Endothelial cell of umbilical vein (primary cell): ENCODE results near the gene PLEKHG3. TPM values are rescaled to one million over a fixed set of nuclear protein-coding genes. Genes with fewer than 3 reads are reported as not detected.

Experiments
- BruUV-seq: library from RNA; stranded (reverse); fragments of 400-500 nt; replicated peaks from 2 replicates; lab custom pipeline; 2021; lab: Mats Ljungman, UMichigan
- CTCF ChIA-PET: fragments of 300-600, 350-600 bp; sonication (Branson Sonifier 250); formaldehyde crosslinking; loops from one replicate; lab custom pipeline; 2021; ENCODE audit warnings: antibody characterized with exemption, inconsistent platforms; lab: Charles Lee
- POLR2A ChIA-PET: fragments of 300-600, 350-600 bp; sonication (Branson Sonifier 250); formaldehyde crosslinking; loops from one replicate; lab custom pipeline; 2021; ENCODE audit warnings: antibody characterized with exemption, inconsistent platforms; lab: Charles Lee
- DNase-seq: peaks from one replicate; pipeline ENCODE4 v3.0.0-alpha.2; 2011; ENCODE audit warnings: low read depth, low spot score
- FAIRE-seq: peaks from 2 replicates; lab custom pipeline; 2011; peaks lifted over from hg19 to GRCh38; lab: Jason Lieb, UNC
- H2AFZ ChIP-seq: 2 replicates; pipeline ENCODE4 v1.6.0; 2012; ENCODE audit warnings: low read depth, low read length, control low read depth, inconsistent platforms
- H3K27ac ChIP-seq: 2 replicates; pipeline ENCODE4 v1.5.1; 2011; ENCODE audit warnings: low read depth, mild to moderate bottlenecking, control low read depth, low read length, moderate library complexity; ENCODE audit not compliant: insufficient read depth
- H3K27me3 ChIP-seq, 2 experiments: 2 replicates each; pipeline versions ENCODE4 v1.6.0 to v1.6.1; 2011; ENCODE audit warnings: low read length in 2 of 2, mixed read lengths in 1 of 2; ENCODE audit not compliant: control insufficient read depth in 2 of 2, insufficient read depth in 2 of 2
- H3K36me3 ChIP-seq, 2 experiments: 2 replicates in 1 of 2; 3 replicates in 1 of 2; pipeline ENCODE4 v1.5.1; 2011; ENCODE audit warnings: low read length in 2 of 2, mild to moderate bottlenecking in 1 of 2, moderate library complexity in 1 of 2; ENCODE audit not compliant: control insufficient read depth in 2 of 2, insufficient read depth in 2 of 2; ENCODE audit errors: extremely low read depth in 1 of 2
- H3K4me1 ChIP-seq: 3 replicates; pipeline ENCODE4 v1.5.1; 2011; ENCODE audit warnings: mild to moderate bottlenecking, low read length; ENCODE audit not compliant: control insufficient read depth, insufficient read depth; ENCODE audit errors: extremely low read depth
- H3K4me2 ChIP-seq: 2 replicates; pipeline ENCODE4 v1.6.1; 2011; ENCODE audit warnings: low read length, control low read depth, mixed read lengths; ENCODE audit not compliant: insufficient read depth
- H3K4me3 ChIP-seq, 3 experiments: fragments of 200-600 bp in 1 of 3; sonication (generic), shearing (Covaris generic) in 1 of 3; replicated peaks in 1 of 3; 2 replicates each; pipeline ENCODE4 v1.5.1; 2011 to 2016; ENCODE audit warnings: control low read depth in 3 of 3, low read length in 3 of 3, mild to moderate bottlenecking in 2 of 3, inconsistent platforms in 1 of 3, low read depth in 1 of 3, moderate library complexity in 1 of 3; ENCODE audit not compliant: insufficient read depth in 1 of 3
- H3K79me2 ChIP-seq: 2 replicates; pipeline ENCODE4 v1.6.0; 2012; ENCODE audit warnings: low read length, inconsistent platforms; ENCODE audit not compliant: control insufficient read depth, insufficient read depth
- H3K9ac ChIP-seq: replicated peaks from 2 replicates; pipeline ENCODE3; 2011; ENCODE audit warnings: low read length, control low read depth; ENCODE audit not compliant: insufficient read depth; ENCODE audit errors: extremely low read depth
- H3K9me1 ChIP-seq: replicated peaks from 3 replicates; pipeline ENCODE4 v1.6.0; 2011; ENCODE audit warnings: mild to moderate bottlenecking, low read length; ENCODE audit not compliant: control insufficient read depth, insufficient read depth; ENCODE audit errors: extremely low read depth
- H3K9me3 ChIP-seq: replicated peaks from 2 replicates; pipeline ENCODE4 v1.5.1; 2012; ENCODE audit warnings: low read length, inconsistent platforms; ENCODE audit not compliant: control insufficient read depth, insufficient read depth
- H4K20me1 ChIP-seq: replicated peaks from 2 replicates; pipeline ENCODE3; 2011; ENCODE audit warnings: mild to moderate bottlenecking, low read length; ENCODE audit not compliant: control insufficient read depth, insufficient read depth; ENCODE audit errors: extremely low read depth
- CTCF ChIP-seq, 2 donors: IDR thresholded peaks; 1 replicate in 1 of 2; 2 replicates in 1 of 2; pipeline ENCODE4 v1.5.1; 2011; ENCODE audit warnings: low read length in 2 of 2, mild to moderate bottlenecking in 2 of 2, moderate library complexity in 2 of 2, control low read depth in 1 of 2, inconsistent platforms in 1 of 2, low read depth in 1 of 2; ENCODE audit not compliant: insufficient read depth in 1 of 2; ENCODE audit errors: extremely low read depth in 1 of 2
- EZH2 ChIP-seq: IDR thresholded peaks from 2 replicates; pipeline ENCODE4 v1.6.1; 2012; ENCODE audit warnings: borderline replicate concordance, low read depth, mild to moderate bottlenecking, moderate library complexity, low read length, inconsistent platforms; ENCODE audit not compliant: severe bottlenecking
- FOS ChIP-seq: IDR thresholded peaks from 2 replicates; pipeline ENCODE4 v1.6.1; 2011; ENCODE audit warnings: mild to moderate bottlenecking, low read length, moderate library complexity, borderline replicate concordance; ENCODE audit not compliant: insufficient read depth
- GATA2 ChIP-seq: IDR thresholded peaks from 2 replicates; pipeline ENCODE4 v1.7.0; 2011; ENCODE audit warnings: low read depth, mild to moderate bottlenecking, moderate library complexity, mixed read lengths, low read length; ENCODE audit not compliant: insufficient read length, insufficient read depth
- JUN ChIP-seq: IDR thresholded peaks from 2 replicates; pipeline ENCODE4 v1.6.1; 2011; ENCODE audit warnings: borderline replicate concordance, low read depth; ENCODE audit not compliant: insufficient read length, insufficient read depth
- MAX ChIP-seq: IDR thresholded peaks from 2 replicates; pipeline ENCODE4 v1.6.1; 2011; ENCODE audit not compliant: insufficient read depth, insufficient read length
- MYC ChIP-seq: IDR thresholded peaks from one replicate; pipeline ENCODE4 v1.6.1; 2011; ENCODE audit warnings: mild to moderate bottlenecking, low read depth, low read length
- POLR2A ChIP-seq: IDR thresholded peaks from 2 replicates; pipeline ENCODE4 v1.6.1; 2012; ENCODE audit warnings: low read depth, mild to moderate bottlenecking, control low read depth, low read length
- POLR2AphosphoS5 ChIP-seq: IDR thresholded peaks from 2 replicates; pipeline ENCODE4 v1.6.1; 2012; ENCODE audit warnings: low read depth, mild to moderate bottlenecking, control low read depth, low read length, moderate library complexity; ENCODE audit not compliant: insufficient read depth
- dilution Hi-C: fragments of 300-500 bp; cut with MboI; formaldehyde crosslinking; loops from one replicate; pipeline ENCODE4 v1.15.0; 2019; ENCODE audit warnings: low sequenced_read_pairs; ENCODE audit not compliant: extremely low pct_ligation_motif_present
- intact Hi-C: fragments of 100-400 bp; cut with micrococcal nuclease; formaldehyde crosslinking; loops from one replicate; pipeline ENCODE4 v1.10.0; 2022
- polyA plus RNA-seq, 4 experiments: library from polyadenylated mRNA; depleted of rRNA in 3 of 4; stranded (reverse) in 3 of 4; unstranded in 1 of 4; fragments of >200 nt; gene quantifications; 2 replicates each; pipeline versions ENCODE4 v1.2.1 to v1.2.3, GENCODE V29; 2011 to 2012; ENCODE audit warnings: missing spikeins in 1 of 4
- total RNA-seq: library from RNA; stranded (reverse); gene quantifications from 2 replicates; pipeline ENCODE4 v1.2.3, GENCODE V29; 2021

The PLEKHG3 gene
- total and polyA plus RNA-seq, 2 donors (not counting 3 experiments of a cell fraction or from before 2014, with no cell fraction given), result 6.6 to 8.0 TPM

GRCh38 chr14:64759555-64759938 lies 55.3 kb downstream of the PLEKHG3 start:
- TF ChIP-seq MAX (no peak), CTCF (IDR thresholded peaks at IDR 0.05; ENCODE audit: extremely low read depth in 1 of 2, insufficient read depth in 1 of 2, low read depth in 1 of 2, low read length in 2 of 2) (no peak), GATA2 (no peak), POLR2A (no peak), POLR2AphosphoS5 (no peak), MYC (no peak), JUN (no peak), FOS (no peak), EZH2 (no peak)
- DNase-seq (no peak), FAIRE-seq (no peak)
- no peaks in the 10 kb centered on the region for H3K79me2 ChIP-seq
- no peaks in the 10 kb centered on the region for H3K9me3 ChIP-seq
- peaks cover 20% of the 10 kb centered on the region for H3K4me1 ChIP-seq
- intact Hi-C loops (no loop called here), dilution Hi-C loops (no loop called here)
- ChIA-PET POLR2A (no interaction called here), CTCF (interaction anchor here (1.0 to 2.2 kb wide), 9 partner anchors 9 to 151 kb away, joined by 3 to 8 read pairs (median 6); no protein-coding TSS in a partner anchor)
- no peak overlapping the region for H3K9ac ChIP-seq
- no peak overlapping the region for H3K27ac ChIP-seq
- no TSS peak for BruUV-seq
- H3K4me2 ChIP-seq, result no peak overlapping the region
- H3K36me3 ChIP-seq, result no peaks in the 10 kb centered on the region
- H4K20me1 ChIP-seq, result no peaks in the 10 kb centered on the region
- H3K4me3 ChIP-seq, result no peak overlapping the region
- peaks cover 0 to 2% of the 10 kb centered on the region in 2 experiments for H3K27me3 ChIP-seq
- no peak overlapping the region for H2AFZ ChIP-seq
- no peaks in the 10 kb centered on the region for H3K9me1 ChIP-seq
